Stimulated activated CD4-positive, alpha-beta T cell treated with anti-CD3 and anti-CD28 coated beads, Interleukin-4, amount 100 ng/mL, for 48 hours (primary cell): ENCODE results near the gene GAL3ST2.
"Not testable (repeated sequence)": the region's sequence is repeated elsewhere in the genome, so short reads cannot be mapped to it uniquely, and the experiment has no call there.

Source experiments
- DNase-seq, 2 donors: peaks; one replicate each; pipeline ENCODE4 v3.0.0-alpha.2; 2020; ENCODE audit warnings: low read depth in 2 of 2

The GAL3ST2 gene

GRCh38 chr2:241819947-241820624 lies 43.5 kb downstream of the GAL3ST2 start:
- DNase-seq = not testable (repeated sequence)

GRCh38 chr2:241820625-241821384 lies 44.2 kb downstream of the GAL3ST2 start:
- no peak for DNase-seq

GRCh38 chr2:241821460-241822263 lies 45.0 kb downstream of the GAL3ST2 start:
- no peak for DNase-seq

- no peak for DNase-seq
These were observed 45.6 kb downstream of the GAL3ST2 start for GRCh38 chr2:241822264-241822623.

GRCh38 chr2:241823531-241824437 lies 47.2 kb downstream of the GAL3ST2 start:
- DNase-seq = not testable (repeated sequence)

GRCh38 chr2:241827394-241827793 lies 50.8 kb downstream of the GAL3ST2 start:
- no peak for DNase-seq

GRCh38 chr2:241833101-241833663 lies 56.6 kb downstream of the GAL3ST2 start:
- DNase-seq = no peak

GRCh38 chr2:241833756-241834526 lies 57.3 kb downstream of the GAL3ST2 start:
- DNase-seq = not testable (repeated sequence)

GRCh38 chr2:241834527-241835210 lies 58.0 kb downstream of the GAL3ST2 start:
- DNase-seq = no peak

- DNase-seq = no peak
These were observed 59.0 kb downstream of the GAL3ST2 start for GRCh38 chr2:241835611-241836010.

- no peak for DNase-seq
These were observed 59.7 kb downstream of the GAL3ST2 start for GRCh38 chr2:241836292-241836691.

GRCh38 chr2:241837197-241837965 lies 60.8 kb downstream of the GAL3ST2 start:
- DNase-seq = no peak

GRCh38 chr2:241841181-241842066 lies 64.8 kb downstream of the GAL3ST2 start:
- DNase-seq = no peak

GRCh38 chr2:241842067-241842415 lies 65.4 kb downstream of the GAL3ST2 start:
- DNase-seq = no peak

GRCh38 chr2:241842620-241843211 lies 66.1 kb downstream of the GAL3ST2 start:
- peak in 1 of 2 donors; percentile 27 for DNase-seq

- no peak for DNase-seq
These were observed 66.9 kb downstream of the GAL3ST2 start for GRCh38 chr2:241843321-241844065.
